ENCODE results near the gene SLC4A2.

The SLC4A2 gene

GRCh38 chr7:151117565-151117964, 58.2 kb downstream of the SLC4A2 start:
- DNase-seq (ENCODE audit: extremely low read depth, low read depth) = no peak
- TF ChIP-seq CTCF (IDR thresholded peaks at IDR 0.05; ENCODE audit: low read depth, low read length, missing control alignments) = no peak
- H3K4me3 ChIP-seq (replicated peaks; ENCODE audit: low read depth, low read length) = no peak overlapping the region

GRCh38 chr7:151118108-151119054, 59.0 kb downstream of the SLC4A2 start:
- no peak for TF ChIP-seq CTCF (IDR thresholded peaks at IDR 0.05; ENCODE audit: low read depth, low read length, missing control alignments)
- no peak for DNase-seq (ENCODE audit: extremely low read depth, low read depth)
- no peak overlapping the region for H3K4me3 ChIP-seq (replicated peaks; ENCODE audit: low read depth, low read length)

- no peak for TF ChIP-seq CTCF (IDR thresholded peaks at IDR 0.05; ENCODE audit: low read depth, low read length, missing control alignments)
- H3K4me3 ChIP-seq (replicated peaks; ENCODE audit: low read depth, low read length) = no peak overlapping the region
- no peak for DNase-seq (ENCODE audit: extremely low read depth, low read depth)
Measured at GRCh38 chr7:151119055-151119415, 59.6 kb downstream of the SLC4A2 start.

GRCh38 chr7:151119902-151120301, 60.5 kb downstream of the SLC4A2 start:
- no peak for TF ChIP-seq CTCF (IDR thresholded peaks at IDR 0.05; ENCODE audit: low read depth, low read length, missing control alignments)
- no peak overlapping the region for H3K4me3 ChIP-seq (replicated peaks; ENCODE audit: low read depth, low read length)
- DNase-seq (ENCODE audit: extremely low read depth, low read depth) = no peak

- no peak for DNase-seq (ENCODE audit: extremely low read depth, low read depth)
- TF ChIP-seq CTCF (IDR thresholded peaks at IDR 0.05; ENCODE audit: low read depth, low read length, missing control alignments) = no peak
- H3K4me3 ChIP-seq (replicated peaks; ENCODE audit: low read depth, low read length) = no peak overlapping the region
Measured at GRCh38 chr7:151120896-151121295, 61.5 kb downstream of the SLC4A2 start.

- TF ChIP-seq CTCF (IDR thresholded peaks at IDR 0.05; ENCODE audit: low read depth, low read length, missing control alignments) = no peak
- no peak for DNase-seq (ENCODE audit: extremely low read depth, low read depth)
- H3K4me3 ChIP-seq (replicated peaks; ENCODE audit: low read depth, low read length) = no peak overlapping the region
Measured at GRCh38 chr7:151121380-151122170, 62.2 kb downstream of the SLC4A2 start.
